ENCODE measurements around the gene HDAC5. TPM values are rescaled to one million over a fixed set of nuclear protein-coding genes. Genes with fewer than 3 reads are reported as not detected.

The HDAC5 gene
- total RNA-seq, 4 donors from 2014 or later, result 78.1 to 152 (median 112) TPM

DNA sequence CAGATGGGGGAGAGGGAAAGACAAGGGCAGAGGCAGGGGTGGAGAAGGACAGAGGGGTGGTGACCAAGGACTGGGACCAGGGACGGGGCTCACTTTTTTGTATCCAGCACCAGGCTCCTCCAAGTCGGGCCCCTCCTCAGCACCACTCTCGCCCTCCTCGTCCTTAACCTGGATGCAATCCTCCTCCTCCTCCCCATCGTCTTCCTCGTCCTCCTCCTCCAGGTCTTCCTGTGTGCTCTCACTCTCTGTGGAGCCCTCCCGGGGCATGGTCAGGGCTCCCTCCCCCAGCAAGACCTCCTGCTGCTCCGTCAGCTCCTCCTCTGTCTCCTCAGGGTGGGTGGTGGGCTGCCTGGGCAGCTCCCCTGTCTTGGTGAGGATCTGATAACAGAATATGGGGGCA is 36.1 kb downstream of the HDAC5 start:
- no peaks in the 10 kb centered on the region for H3K27me3 ChIP-seq
- H3K4me3 ChIP-seq, result no peak overlapping the region
- no peak for ATAC-seq
- H3K36me3 ChIP-seq, result peaks cover 0 to 99% of the 10 kb centered on the region in 2 donors
- TF ChIP-seq POLR2AphosphoS5 (IDR thresholded peaks at IDR 0.05), result no peak
- TF ChIP-seq POLR2A (IDR thresholded peaks at IDR 0.05), result no peak
- no peak for TF ChIP-seq EP300 (IDR thresholded peaks at IDR 0.05)
- TF ChIP-seq, protein P1, sequence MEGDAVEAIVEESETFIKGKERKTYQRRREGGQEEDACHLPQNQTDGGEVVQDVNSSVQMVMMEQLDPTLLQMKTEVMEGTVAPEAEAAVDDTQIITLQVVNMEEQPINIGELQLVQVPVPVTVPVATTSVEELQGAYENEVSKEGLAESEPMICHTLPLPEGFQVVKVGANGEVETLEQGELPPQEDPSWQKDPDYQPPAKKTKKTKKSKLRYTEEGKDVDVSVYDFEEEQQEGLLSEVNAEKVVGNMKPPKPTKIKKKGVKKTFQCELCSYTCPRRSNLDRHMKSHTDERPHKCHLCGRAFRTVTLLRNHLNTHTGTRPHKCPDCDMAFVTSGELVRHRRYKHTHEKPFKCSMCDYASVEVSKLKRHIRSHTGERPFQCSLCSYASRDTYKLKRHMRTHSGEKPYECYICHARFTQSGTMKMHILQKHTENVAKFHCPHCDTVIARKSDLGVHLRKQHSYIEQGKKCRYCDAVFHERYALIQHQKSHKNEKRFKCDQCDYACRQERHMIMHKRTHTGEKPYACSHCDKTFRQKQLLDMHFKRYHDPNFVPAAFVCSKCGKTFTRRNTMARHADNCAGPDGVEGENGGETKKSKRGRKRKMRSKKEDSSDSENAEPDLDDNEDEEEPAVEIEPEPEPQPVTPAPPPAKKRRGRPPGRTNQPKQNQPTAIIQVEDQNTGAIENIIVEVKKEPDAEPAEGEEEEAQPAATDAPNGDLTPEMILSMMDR (IDR thresholded peaks at IDR 0.05), result no peak
- peaks cover 0 to 18% (median 10%) of the 10 kb centered on the region in 3 donors for H3K4me1 ChIP-seq
- H3K27ac ChIP-seq, result peak overlapping the region in 3 of 4 donors; percentile 41 to 82 (median 64)
- no peaks in the 10 kb centered on the region for H3K9me3 ChIP-seq
- 48 to 80% methylated on average over 1 to 8 of the region's 8 CpGs for WGBS, 2 donors (ENCODE audit: low coverage in 1 of 2)

DNA sequence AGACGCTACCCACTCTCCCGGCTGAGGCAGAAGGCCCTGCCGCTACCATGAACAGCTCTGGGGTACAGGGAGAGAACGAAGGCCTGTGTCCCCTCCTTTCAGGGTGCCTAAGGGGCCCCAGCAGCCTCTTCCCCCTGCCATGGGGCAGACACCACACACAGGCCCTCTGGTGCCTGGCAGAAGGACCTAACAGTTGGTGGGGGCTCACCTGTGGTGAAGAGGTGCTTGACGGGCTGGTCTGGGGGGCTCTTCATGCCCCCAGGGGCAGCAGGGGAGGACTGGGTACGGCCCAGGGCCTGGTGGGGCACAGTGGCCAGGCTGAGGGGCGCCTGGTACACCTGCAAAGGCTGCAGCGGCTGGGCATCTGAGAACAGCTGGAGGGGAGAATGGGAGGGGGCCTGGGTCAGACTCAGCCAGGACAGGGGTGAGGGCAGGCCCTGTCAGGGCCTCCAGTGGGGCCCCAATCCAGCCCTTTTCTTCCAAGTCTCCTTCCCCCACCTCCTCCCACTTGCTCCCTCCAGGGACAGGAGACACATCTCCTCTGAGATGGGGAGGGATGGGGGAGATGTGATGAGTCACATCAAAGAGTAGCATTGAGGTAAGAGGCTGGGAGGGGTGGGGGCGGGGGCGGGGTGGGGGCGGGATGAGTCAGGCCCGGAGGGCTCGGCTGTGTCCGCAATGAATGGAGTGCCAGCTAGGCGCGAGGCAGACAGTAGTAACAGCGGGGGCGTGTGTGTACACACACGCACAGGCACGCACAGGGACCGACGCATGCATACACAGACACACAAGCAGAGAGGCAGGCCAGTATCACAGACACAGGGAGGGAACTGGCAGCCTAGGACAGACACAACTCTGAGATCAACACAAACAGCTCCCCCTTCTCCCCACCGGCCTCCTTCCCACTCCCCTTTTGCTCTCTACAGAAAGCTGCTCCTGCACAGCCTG is 36.8 kb downstream of the HDAC5 start:
- H3K27me3 ChIP-seq, result no peaks in the 10 kb centered on the region
- no peaks in the 10 kb centered on the region for H3K9me3 ChIP-seq
- WGBS, 2 donors (ENCODE audit: low coverage in 1 of 2), result 0 to 14% methylated on average over 1 to 9 of the region's 23 CpGs
- H3K27ac ChIP-seq, result peak overlapping the region in 3 of 4 donors; percentile 64 to 82 (median 75)
- peak; percentile 75 for ATAC-seq
- H3K4me3 ChIP-seq, result no peak overlapping the region
- peaks cover 0 to 18% (median 10%) of the 10 kb centered on the region in 3 donors for H3K4me1 ChIP-seq
- TF ChIP-seq POLR2AphosphoS5 (IDR thresholded peaks at IDR 0.05) (peak; percentile 36), EP300 (IDR thresholded peaks at IDR 0.05) (no peak)
- peaks cover 0 to 99% of the 10 kb centered on the region in 2 donors for H3K36me3 ChIP-seq

DNA sequence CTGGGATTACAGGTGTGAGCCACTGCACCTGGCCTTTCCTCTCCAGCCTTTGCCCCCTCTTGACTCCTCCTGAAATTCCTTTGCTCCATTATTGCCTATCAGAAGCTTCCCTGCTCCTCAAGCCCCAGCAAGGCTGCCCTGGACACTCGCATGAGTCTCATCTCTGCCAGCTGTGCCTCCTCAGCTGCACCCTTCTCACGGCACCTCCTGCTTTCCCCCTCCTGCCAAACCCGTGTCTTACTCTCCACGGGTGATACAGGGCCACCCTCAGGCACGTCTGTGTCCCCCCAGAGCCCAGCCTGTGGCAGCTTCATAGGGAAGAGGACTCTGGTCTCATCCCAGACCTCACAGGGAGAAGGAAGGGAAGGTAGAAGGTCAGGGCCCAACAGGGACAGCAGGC is 37.5 kb downstream of the HDAC5 start:
- WGBS, 2 donors (ENCODE audit: low coverage in 1 of 2), result 56 to 63% methylated on average over 1 of the region's 5 CpGs

DNA sequence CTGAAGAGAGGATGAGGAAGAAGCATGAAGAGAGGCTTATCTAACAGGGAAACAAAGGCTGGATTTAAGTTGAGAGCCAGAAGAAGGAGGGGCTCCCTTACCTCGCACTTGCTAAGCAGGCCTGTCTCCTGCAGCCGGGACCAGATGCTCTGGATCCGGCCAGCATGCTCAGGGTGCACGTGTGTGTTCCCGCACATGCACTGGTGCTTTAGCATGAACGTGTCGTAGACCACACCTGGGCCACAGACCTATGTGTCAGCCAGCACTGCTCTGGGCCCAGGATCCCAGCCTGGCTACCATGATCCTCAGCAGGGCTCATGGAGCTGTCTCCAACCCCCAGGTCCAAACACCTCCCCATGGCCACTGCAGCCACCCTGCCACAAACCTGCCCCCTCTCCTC is 38.5 kb downstream of the HDAC5 start:
- no peak for ATAC-seq
- H3K36me3 ChIP-seq, result peaks cover 0 to 99% of the 10 kb centered on the region in 2 donors
- TF ChIP-seq EP300 (IDR thresholded peaks at IDR 0.05) (no peak), POLR2AphosphoS5 (IDR thresholded peaks at IDR 0.05) (no peak), POLR2A (IDR thresholded peaks at IDR 0.05) (no peak)
- TF ChIP-seq, protein P1 (IDR thresholded peaks at IDR 0.05), result no peak

More for the DNA sequence above, 37.5 kb downstream of the HDAC5 start:
- Histone ChIP-seq H3K4me1 (peaks cover 0 to 18% (median 10%) of the 10 kb centered on the region in 3 donors), H3K27me3 (no peaks in the 10 kb centered on the region), H3K9me3 (no peaks in the 10 kb centered on the region), H3K4me3 (no peak overlapping the region), H3K36me3 (peaks cover 0 to 99% of the 10 kb centered on the region in 2 donors), H3K27ac (peak overlapping the region in 3 of 4 donors; percentile 64 to 82 (median 75))
- TF ChIP-seq EP300 (IDR thresholded peaks at IDR 0.05) (no peak), POLR2A (IDR thresholded peaks at IDR 0.05) (no peak), POLR2AphosphoS5 (IDR thresholded peaks at IDR 0.05) (no peak)
- TF ChIP-seq, protein P1 (IDR thresholded peaks at IDR 0.05), result no peak
- no peak for ATAC-seq

DNA sequence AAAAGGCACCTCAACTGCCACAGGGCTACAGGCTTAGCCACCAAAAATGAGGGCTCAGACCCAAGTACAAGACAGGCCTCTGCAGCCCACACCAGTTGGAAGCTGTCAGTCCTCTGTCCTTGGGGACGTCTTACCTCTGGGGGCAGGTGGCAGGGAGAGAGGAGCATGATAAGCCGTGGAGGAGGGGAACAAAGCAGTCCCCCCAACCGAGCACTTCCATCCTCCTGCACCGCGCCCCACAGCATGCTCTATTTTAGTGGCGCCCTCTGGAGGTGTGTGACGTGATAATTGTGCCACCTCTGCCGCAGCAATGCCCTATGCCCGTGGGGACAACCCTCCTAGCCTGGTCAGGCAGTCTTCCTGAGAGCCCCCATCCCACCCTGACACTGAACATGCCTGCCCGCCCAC is 39.3 kb downstream of the HDAC5 start:
- no peak for ATAC-seq

More for the DNA sequence above, 38.5 kb downstream of the HDAC5 start:
- no peak overlapping the region for H3K4me3 ChIP-seq
- peaks cover 0 to 18% (median 10%) of the 10 kb centered on the region in 3 donors for H3K4me1 ChIP-seq
- 68 to 79% methylated on average over 5 to 7 of the region's 7 CpGs for WGBS, 2 donors (ENCODE audit: low coverage in 1 of 2)
- no peaks in the 10 kb centered on the region for H3K9me3 ChIP-seq
- peak overlapping the region in 1 of 4 donors; percentile 5 for H3K27ac ChIP-seq
- no peaks in the 10 kb centered on the region for H3K27me3 ChIP-seq

More for the DNA sequence above, 39.3 kb downstream of the HDAC5 start:
- Histone ChIP-seq H3K27me3 (no peaks in the 10 kb centered on the region), H3K4me3 (no peak overlapping the region), H3K36me3 (peaks cover 0 to 100% of the 10 kb centered on the region in 2 donors), H3K4me1 (peaks cover 0 to 18% (median 10%) of the 10 kb centered on the region in 3 donors), H3K27ac (peak overlapping the region in 1 of 4 donors; percentile 24), H3K9me3 (no peaks in the 10 kb centered on the region)
- no peak for TF ChIP-seq POLR2AphosphoS5 (IDR thresholded peaks at IDR 0.05)
- TF ChIP-seq, protein P1 (IDR thresholded peaks at IDR 0.05), result peak in 2 of 4 experiments; percentile 18 to 28
- 71 to 100% methylated on average over 1 to 4 of the region's 10 CpGs for WGBS, 2 donors (ENCODE audit: low coverage in 1 of 2)
